Endothelial cell of umbilical vein (primary cell): ENCODE results near the gene PAN3. TPM values are rescaled to one million over a fixed set of nuclear protein-coding genes. Genes with fewer than 3 reads are reported as not detected.

Source experiments
- BruUV-seq: library from RNA; stranded (reverse); fragments of 400-500 nt; replicated peaks from 2 replicates; lab custom pipeline; 2021; lab: Mats Ljungman, UMichigan
- CTCF ChIA-PET: fragments of 300-600, 350-600 bp; sonication (Branson Sonifier 250); formaldehyde crosslinking; loops from one replicate; lab custom pipeline; 2021; ENCODE audit warnings: antibody characterized with exemption, inconsistent platforms; lab: Charles Lee
- POLR2A ChIA-PET: fragments of 300-600, 350-600 bp; sonication (Branson Sonifier 250); formaldehyde crosslinking; loops from one replicate; lab custom pipeline; 2021; ENCODE audit warnings: antibody characterized with exemption, inconsistent platforms; lab: Charles Lee
- DNase-seq: peaks from one replicate; pipeline ENCODE4 v3.0.0-alpha.2; 2011; ENCODE audit warnings: low read depth, low spot score
- FAIRE-seq: peaks from 2 replicates; lab custom pipeline; 2011; peaks lifted over from hg19 to GRCh38; lab: Jason Lieb, UNC
- H2AFZ ChIP-seq: 2 replicates; pipeline ENCODE4 v1.6.0; 2012; ENCODE audit warnings: low read depth, low read length, control low read depth, inconsistent platforms
- H3K27ac ChIP-seq: 2 replicates; pipeline ENCODE4 v1.5.1; 2011; ENCODE audit warnings: low read depth, mild to moderate bottlenecking, control low read depth, low read length, moderate library complexity; ENCODE audit not compliant: insufficient read depth
- H3K27me3 ChIP-seq, 2 experiments: 2 replicates each; pipeline versions ENCODE4 v1.6.0 to v1.6.1; 2011; ENCODE audit warnings: low read length in 2 of 2, mixed read lengths in 1 of 2; ENCODE audit not compliant: control insufficient read depth in 2 of 2, insufficient read depth in 2 of 2
- H3K36me3 ChIP-seq, 2 experiments: 2 replicates in 1 of 2; 3 replicates in 1 of 2; pipeline ENCODE4 v1.5.1; 2011; ENCODE audit warnings: low read length in 2 of 2, mild to moderate bottlenecking in 1 of 2, moderate library complexity in 1 of 2; ENCODE audit not compliant: control insufficient read depth in 2 of 2, insufficient read depth in 2 of 2; ENCODE audit errors: extremely low read depth in 1 of 2
- H3K4me1 ChIP-seq: 3 replicates; pipeline ENCODE4 v1.5.1; 2011; ENCODE audit warnings: mild to moderate bottlenecking, low read length; ENCODE audit not compliant: control insufficient read depth, insufficient read depth; ENCODE audit errors: extremely low read depth
- H3K4me2 ChIP-seq: 2 replicates; pipeline ENCODE4 v1.6.1; 2011; ENCODE audit warnings: low read length, control low read depth, mixed read lengths; ENCODE audit not compliant: insufficient read depth
- H3K4me3 ChIP-seq, 3 experiments: fragments of 200-600 bp in 1 of 3; sonication (generic), shearing (Covaris generic) in 1 of 3; replicated peaks in 1 of 3; 2 replicates each; pipeline ENCODE4 v1.5.1; 2011 to 2016; ENCODE audit warnings: control low read depth in 3 of 3, low read length in 3 of 3, mild to moderate bottlenecking in 2 of 3, inconsistent platforms in 1 of 3, low read depth in 1 of 3, moderate library complexity in 1 of 3; ENCODE audit not compliant: insufficient read depth in 1 of 3
- H3K79me2 ChIP-seq: 2 replicates; pipeline ENCODE4 v1.6.0; 2012; ENCODE audit warnings: low read length, inconsistent platforms; ENCODE audit not compliant: control insufficient read depth, insufficient read depth
- H3K9ac ChIP-seq: replicated peaks from 2 replicates; pipeline ENCODE3; 2011; ENCODE audit warnings: low read length, control low read depth; ENCODE audit not compliant: insufficient read depth; ENCODE audit errors: extremely low read depth
- H3K9me1 ChIP-seq: replicated peaks from 3 replicates; pipeline ENCODE4 v1.6.0; 2011; ENCODE audit warnings: mild to moderate bottlenecking, low read length; ENCODE audit not compliant: control insufficient read depth, insufficient read depth; ENCODE audit errors: extremely low read depth
- H3K9me3 ChIP-seq: replicated peaks from 2 replicates; pipeline ENCODE4 v1.5.1; 2012; ENCODE audit warnings: low read length, inconsistent platforms; ENCODE audit not compliant: control insufficient read depth, insufficient read depth
- H4K20me1 ChIP-seq: replicated peaks from 2 replicates; pipeline ENCODE3; 2011; ENCODE audit warnings: mild to moderate bottlenecking, low read length; ENCODE audit not compliant: control insufficient read depth, insufficient read depth; ENCODE audit errors: extremely low read depth
- EZH2 ChIP-seq: IDR thresholded peaks from 2 replicates; pipeline ENCODE4 v1.6.1; 2012; ENCODE audit warnings: borderline replicate concordance, low read depth, mild to moderate bottlenecking, moderate library complexity, low read length, inconsistent platforms; ENCODE audit not compliant: severe bottlenecking
- FOS ChIP-seq: IDR thresholded peaks from 2 replicates; pipeline ENCODE4 v1.6.1; 2011; ENCODE audit warnings: mild to moderate bottlenecking, low read length, moderate library complexity, borderline replicate concordance; ENCODE audit not compliant: insufficient read depth
- GATA2 ChIP-seq: IDR thresholded peaks from 2 replicates; pipeline ENCODE4 v1.7.0; 2011; ENCODE audit warnings: low read depth, mild to moderate bottlenecking, moderate library complexity, mixed read lengths, low read length; ENCODE audit not compliant: insufficient read length, insufficient read depth
- JUN ChIP-seq: IDR thresholded peaks from 2 replicates; pipeline ENCODE4 v1.6.1; 2011; ENCODE audit warnings: borderline replicate concordance, low read depth; ENCODE audit not compliant: insufficient read length, insufficient read depth
- MYC ChIP-seq: IDR thresholded peaks from one replicate; pipeline ENCODE4 v1.6.1; 2011; ENCODE audit warnings: mild to moderate bottlenecking, low read depth, low read length
- POLR2A ChIP-seq: IDR thresholded peaks from 2 replicates; pipeline ENCODE4 v1.6.1; 2012; ENCODE audit warnings: low read depth, mild to moderate bottlenecking, control low read depth, low read length
- POLR2AphosphoS5 ChIP-seq: IDR thresholded peaks from 2 replicates; pipeline ENCODE4 v1.6.1; 2012; ENCODE audit warnings: low read depth, mild to moderate bottlenecking, control low read depth, low read length, moderate library complexity; ENCODE audit not compliant: insufficient read depth
- dilution Hi-C: fragments of 300-500 bp; cut with MboI; formaldehyde crosslinking; loops from one replicate; pipeline ENCODE4 v1.15.0; 2019; ENCODE audit warnings: low sequenced_read_pairs; ENCODE audit not compliant: extremely low pct_ligation_motif_present
- intact Hi-C: fragments of 100-400 bp; cut with micrococcal nuclease; formaldehyde crosslinking; loops from one replicate; pipeline ENCODE4 v1.10.0; 2022
- polyA plus RNA-seq, 4 experiments: library from polyadenylated mRNA; depleted of rRNA in 3 of 4; stranded (reverse) in 3 of 4; unstranded in 1 of 4; fragments of >200 nt; gene quantifications; 2 replicates each; pipeline versions ENCODE4 v1.2.1 to v1.2.3, GENCODE V29; 2011 to 2012; ENCODE audit warnings: missing spikeins in 1 of 4
- total RNA-seq: library from RNA; stranded (reverse); gene quantifications from 2 replicates; pipeline ENCODE4 v1.2.3, GENCODE V29; 2021
- TF ChIP-seq, protein P1 (sequence below): IDR thresholded peaks from 2 replicates; pipeline ENCODE4 v1.6.1; 2011; ENCODE audit not compliant: insufficient read depth, insufficient read length

Gene PAN3
- total and polyA plus RNA-seq, 2 donors (not counting 3 experiments of a cell fraction or from before 2014, with no cell fraction given): 8.5 to 31.9 TPM

DNA sequence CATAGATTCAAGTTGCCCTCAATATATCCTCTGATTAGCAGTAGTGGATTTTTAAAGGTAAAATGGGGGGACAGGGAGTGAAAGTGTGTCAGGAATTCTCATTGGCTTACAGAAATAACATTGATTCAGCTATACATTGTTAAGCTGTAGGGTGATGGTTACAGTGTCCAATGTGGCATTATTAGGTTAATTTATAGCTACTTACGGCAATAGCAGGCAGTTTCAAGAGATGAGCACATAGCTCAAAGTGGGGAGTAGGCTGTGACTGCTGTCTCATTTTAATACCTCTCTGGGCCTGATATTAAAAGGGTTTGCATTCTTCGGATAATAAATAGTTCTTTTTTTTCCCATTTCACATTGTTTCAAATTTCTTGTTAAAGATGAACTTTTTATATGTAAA, 34.6 kb downstream of the PAN3 start:
- FAIRE-seq: no peak
- H3K9me3 ChIP-seq: no peaks in the 10 kb centered on the region
- no peak for DNase-seq
- intact Hi-C loops: no loop called here
- H3K9ac ChIP-seq: no peak overlapping the region
- H3K4me1 ChIP-seq: no peaks in the 10 kb centered on the region
- ChIA-PET CTCF (no interaction called here), POLR2A (interaction anchor here (0.6 kb wide), 1 partner anchor 963 kb away, joined by 3 read pairs; no protein-coding TSS in a partner anchor)
- H3K27ac ChIP-seq: no peak overlapping the region
- H4K20me1 ChIP-seq: peaks cover 5% of the 10 kb centered on the region
- TF ChIP-seq EZH2 (no peak), JUN (no peak), GATA2 (no peak), MYC (no peak), POLR2A (no peak)
- H2AFZ ChIP-seq: no peak overlapping the region
- H3K36me3 ChIP-seq: peaks cover 2 to 3% of the 10 kb centered on the region in 2 experiments
- H3K4me2 ChIP-seq: no peak overlapping the region
- H3K79me2 ChIP-seq: peaks cover 14% of the 10 kb centered on the region
- no peaks in the 10 kb centered on the region for H3K9me1 ChIP-seq
- no peak overlapping the region for H3K4me3 ChIP-seq
- dilution Hi-C loops: no loop called here
- no peaks in the 10 kb centered on the region for H3K27me3 ChIP-seq
- no TSS peak for BruUV-seq

DNA sequence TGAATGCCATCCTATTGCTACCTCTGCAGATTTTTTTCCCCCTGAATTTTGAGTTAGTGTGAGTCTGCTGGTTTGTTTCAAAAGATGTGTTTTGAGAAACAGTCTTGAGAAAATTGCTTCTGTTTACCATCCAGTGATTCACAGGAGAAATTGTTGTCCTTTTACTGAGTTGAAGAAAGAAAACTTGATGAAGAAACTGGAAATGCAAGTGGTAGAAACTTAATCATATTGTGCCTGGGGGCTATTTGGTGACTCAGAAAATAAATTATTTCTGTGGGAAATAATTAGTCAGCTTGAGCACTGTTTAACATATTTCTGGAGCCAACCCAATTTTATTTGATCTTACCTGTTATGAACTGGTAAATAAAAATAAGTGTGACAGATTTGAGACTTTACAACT, 35.4 kb downstream of the PAN3 start:
- intact Hi-C loops: no loop called here
- no peak for TF ChIP-seq EZH2
- no peak for TF ChIP-seq POLR2AphosphoS5
- TF ChIP-seq MYC: no peak
- no peak for TF ChIP-seq FOS
- no peak for TF ChIP-seq GATA2
- TF ChIP-seq, protein P1, sequence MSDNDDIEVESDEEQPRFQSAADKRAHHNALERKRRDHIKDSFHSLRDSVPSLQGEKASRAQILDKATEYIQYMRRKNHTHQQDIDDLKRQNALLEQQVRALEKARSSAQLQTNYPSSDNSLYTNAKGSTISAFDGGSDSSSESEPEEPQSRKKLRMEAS: no peak
- TF ChIP-seq POLR2A: no peak
- H3K4me2 ChIP-seq: no peak overlapping the region
- CTCF ChIA-PET: no interaction called here
- peaks cover 11% of the 10 kb centered on the region for H3K79me2 ChIP-seq
- H3K4me1 ChIP-seq: no peaks in the 10 kb centered on the region
- BruUV-seq: no TSS peak
- H2AFZ ChIP-seq: no peak overlapping the region
- no peak overlapping the region for H3K27ac ChIP-seq
- H3K4me3 ChIP-seq: no peak overlapping the region
- H3K36me3 ChIP-seq: peaks cover 2 to 3% of the 10 kb centered on the region in 2 experiments
- no peak overlapping the region for H3K9ac ChIP-seq
- no peaks in the 10 kb centered on the region for H3K9me1 ChIP-seq
- peaks cover 5% of the 10 kb centered on the region for H4K20me1 ChIP-seq
- POLR2A ChIA-PET: no interaction called here
- DNase-seq (no peak), FAIRE-seq (no peak)
- dilution Hi-C loops: no loop called here
- H3K9me3 ChIP-seq: no peaks in the 10 kb centered on the region
- H3K27me3 ChIP-seq: no peaks in the 10 kb centered on the region
